ENCODE results near the gene ARPC1B. TPM values are rescaled to one million over a fixed set of nuclear protein-coding genes. Genes with fewer than 3 reads are reported as not detected.

The ARPC1B gene
- total and polyA plus RNA-seq, 9 of the 15 experiments (the other 6 are each of a cell fraction or from before 2014, with no cell fraction given), result 6.7 to 357 (median 211) TPM

GRCh38 chr7:99369767-99370391, 4.7 kb upstream of the ARPC1B start (continued):
- TF ChIP-seq CEBPG (CRISPR knock-in tag; IDR thresholded peaks at IDR 0.05), result no peak
- no peak for TF ChIP-seq CEBPG (tag; conservative IDR thresholded peaks at IDR 0.05 in 1 of 2, IDR thresholded peaks at IDR 0.05 in 1 of 2)
- no peak for TF ChIP-seq PTRF (tag; IDR thresholded peaks at IDR 0.05)
- TF ChIP-seq ZNF354B (CRISPR knock-in tag; IDR thresholded peaks at IDR 0.05), result no peak
- no peak for TF ChIP-seq ZNF583 (CRISPR knock-in tag; IDR thresholded peaks at IDR 0.05)
- no peak for TF ChIP-seq DEAF1 (CRISPR knock-in tag; IDR thresholded peaks at IDR 0.05)
- TF ChIP-seq MLLT1 (IDR thresholded peaks at IDR 0.05), result peak in 1 of 2 experiments; percentile 71; a peak in 2 of 4 replicates
- no peak for TF ChIP-seq E4F1 (CRISPR knock-in tag; IDR thresholded peaks at IDR 0.05; ENCODE audit: borderline replicate concordance)
- TF ChIP-seq SRF (CRISPR knock-in tag; IDR thresholded peaks at IDR 0.05), result no peak
- TF ChIP-seq PKNOX1 (IDR thresholded peaks at IDR 0.05), result peak; percentile 24; the same call in 1 of the 2 replicates
- TF ChIP-seq ASH1L (IDR thresholded peaks at IDR 0.05; ENCODE audit: borderline replicate concordance, low read depth, partially characterized antibody), result no peak
- TF ChIP-seq PCBP1 (IDR thresholded peaks at IDR 0.05; ENCODE audit: low read depth, low read length, poor library complexity, severe bottlenecking), result no peak
- no peak for TF ChIP-seq ZNF3 (CRISPR knock-in tag; IDR thresholded peaks at IDR 0.05)
- no peak for TF ChIP-seq PTBP1 (IDR thresholded peaks at IDR 0.05; ENCODE audit: low read depth, low read length)
- TF ChIP-seq PCBP2 (IDR thresholded peaks at IDR 0.05; ENCODE audit: low read depth, low read length, poor library complexity, severe bottlenecking), result no peak
- TF ChIP-seq ZNF274 (IDR thresholded peaks at IDR 0.05; ENCODE audit: borderline replicate concordance, low read depth, low read length), result no peak
- no peak for TF ChIP-seq ZBTB26 (CRISPR knock-in tag; IDR thresholded peaks at IDR 0.05)
- TF ChIP-seq ELF2 (CRISPR knock-in tag; IDR thresholded peaks at IDR 0.05), result no peak
- TF ChIP-seq ZNF511 (CRISPR knock-in tag; IDR thresholded peaks at IDR 0.05), result no peak
- peak; percentile 58 for TF ChIP-seq TCF3 (CRISPR knock-in tag; IDR thresholded peaks at IDR 0.05)

Data from K562 (cell line).